Measurements from ENCODE around the gene ATP10B. TPM values are rescaled to one million over a fixed set of nuclear protein-coding genes. Genes with fewer than 3 reads are reported as not detected.

The ATP10B gene
- total and polyA plus RNA-seq, 2 of the 8 experiments (the other 6 are each of a cell fraction or from before 2014, with no cell fraction given) = 0.06 to 0.11 TPM

DNA sequence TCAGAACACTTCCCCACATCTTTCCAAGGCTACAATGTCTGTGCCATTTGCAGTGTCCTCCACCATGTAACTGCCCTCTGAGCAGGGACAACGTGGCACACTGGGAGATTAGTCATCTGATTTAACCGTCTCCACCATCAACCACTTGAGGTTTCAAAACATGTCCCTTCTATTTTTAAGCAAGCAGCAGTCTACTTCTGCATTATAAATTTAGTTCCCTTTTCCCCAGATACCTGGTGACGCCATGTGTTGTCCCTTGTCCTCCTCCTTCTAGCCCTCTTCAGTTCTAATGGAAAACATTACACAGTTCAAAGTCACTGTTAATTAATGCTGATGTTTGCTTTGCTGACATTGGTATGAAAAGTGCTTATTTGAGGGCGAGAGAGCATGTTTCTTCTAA lies 52.8 kb downstream of the ATP10B start:
- Histone ChIP-seq H4K8ac (ENCODE audit: extremely low read depth, insufficient read depth, low read length) (no peak overlapping the region), H3K4me1 (replicated peaks in 1 of 4; ENCODE audit: control insufficient read depth in 3 of 4, insufficient read depth in 4 of 4, low read length in 3 of 4) (no peaks in the 10 kb centered on the region), H3K4me2 (ENCODE audit: insufficient read depth in 1 of 2, low read depth in 2 of 2, low read length in 2 of 2) (no peak overlapping the region), H4K20me1 (replicated peaks in 1 of 2; ENCODE audit: control insufficient read depth in 1 of 2, insufficient read depth in 2 of 2, low read length in 2 of 2) (no peaks in the 10 kb centered on the region), H3K23me2 (ENCODE audit: low read depth, low read length) (no peaks in the 10 kb centered on the region), H2BK5ac (ENCODE audit: low read depth, low read length) (no peak overlapping the region), H3K36me3 (ENCODE audit: control insufficient read depth in 2 of 4, insufficient read depth in 4 of 4, low read length in 3 of 4) (no peaks in the 10 kb centered on the region), H2AK5ac (ENCODE audit: low read depth, low read length) (no peak overlapping the region), H3K23ac (ENCODE audit: insufficient read length) (no peak overlapping the region), H2BK20ac (ENCODE audit: low read length) (no peak overlapping the region), H3K4ac (replicated peaks; ENCODE audit: insufficient read length, low read depth, low read length) (no peak overlapping the region), H4K91ac (replicated peaks; ENCODE audit: insufficient read length, low read length) (no peak overlapping the region), H3K27me3 (replicated peaks in 1 of 4; ENCODE audit: control insufficient read depth in 3 of 4, extremely low read depth in 1 of 4, insufficient read depth in 3 of 4, low read length in 3 of 4) (no peaks in the 10 kb centered on the region), H3K79me1 (ENCODE audit: low read depth, low read length) (no peaks in the 10 kb centered on the region), H3K9me3 (ENCODE audit: insufficient read depth in 2 of 2, low read depth in 1 of 2, low read length in 1 of 2) (no peaks in the 10 kb centered on the region), H2BK15ac (ENCODE audit: low read length) (no peak overlapping the region), H3K56ac (replicated peaks; ENCODE audit: insufficient read length, low read depth, low read length) (no peak overlapping the region), H3K79me2 (ENCODE audit: control insufficient read depth in 1 of 2, insufficient read depth in 2 of 2, low read length in 2 of 2) (no peaks in the 10 kb centered on the region), H3K9ac (replicated peaks in 1 of 4; ENCODE audit: extremely low read depth in 1 of 4, low read depth in 3 of 4, low read length in 3 of 4) (no peak overlapping the region), H2AFZ (ENCODE audit: low read length) (no peak overlapping the region), H3K4me3 (ENCODE audit: extremely low read depth in 1 of 4, insufficient read depth in 2 of 4, low read depth in 3 of 4, low read length in 4 of 4) (no peak overlapping the region), H4K5ac (ENCODE audit: insufficient read length, low read depth, low read length) (no peak overlapping the region), H2BK12ac (ENCODE audit: low read depth, low read length) (no peak overlapping the region), H3K27ac (ENCODE audit: low read depth, low read length) (no peak overlapping the region), H3K14ac (ENCODE audit: insufficient read length) (no peak overlapping the region), H3K18ac (ENCODE audit: extremely low read depth, low read length) (no peak overlapping the region), H2BK120ac (replicated peaks; ENCODE audit: low read depth, low read length) (no peak overlapping the region)
- WGBS, 2 experiments (ENCODE audit: extremely low coverage in 1 of 2, insufficient coverage in 1 of 2, insufficient read length in 1 of 2, insufficient replicate concordance in 2 of 2, low coverage in 1 of 2, low lambda C conversion rate in 2 of 2, missing lambda C conversion rate in 1 of 2) = 89% methylated on average over 4 of the region's 4 CpGs; no CpG with 5 or more reads in 1 of the 2 experiments
- FAIRE-seq (no peak), DNase-seq (ENCODE audit: low read depth in 1 of 2, low spot score in 2 of 2) (no peak)
- POLR2A ChIA-PET (ENCODE audit: partially characterized antibody) = no interaction called here
- CTCF ChIA-PET (ENCODE audit: partially characterized antibody) = no interaction called here
- TF ChIP-seq ASH2L (IDR thresholded peaks at IDR 0.05; ENCODE audit: low read length) (no peak), KDM1A (IDR thresholded peaks at IDR 0.05; ENCODE audit: borderline replicate concordance, low read length) (no peak), BACH1 (IDR thresholded peaks at IDR 0.05; ENCODE audit: low read length) (no peak), CBX8 (IDR thresholded peaks at IDR 0.05; ENCODE audit: borderline replicate concordance, low read depth, low read length) (no peak), KDM4A (IDR thresholded peaks at IDR 0.05; ENCODE audit: low read depth, low read length, severe bottlenecking) (no peak), JUND (IDR thresholded peaks at IDR 0.05; ENCODE audit: low read length) (no peak), BRCA1 (IDR thresholded peaks at IDR 0.05; ENCODE audit: low read depth, low read length) (no peak), CBX5 (IDR thresholded peaks at IDR 0.05; ENCODE audit: low read depth, low read length) (no peak), SP4 (IDR thresholded peaks at IDR 0.05; ENCODE audit: low read length) (no peak), PHF8 (conservative IDR thresholded peaks at IDR 0.05; ENCODE audit: low read depth, low read length) (no peak), CEBPB (IDR thresholded peaks at IDR 0.05; ENCODE audit: low read depth, low read length) (no peak)
- TF ChIP-seq, protein P1, sequence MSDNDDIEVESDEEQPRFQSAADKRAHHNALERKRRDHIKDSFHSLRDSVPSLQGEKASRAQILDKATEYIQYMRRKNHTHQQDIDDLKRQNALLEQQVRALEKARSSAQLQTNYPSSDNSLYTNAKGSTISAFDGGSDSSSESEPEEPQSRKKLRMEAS (IDR thresholded peaks at IDR 0.05) = no peak
- TF ChIP-seq, protein P2, sequence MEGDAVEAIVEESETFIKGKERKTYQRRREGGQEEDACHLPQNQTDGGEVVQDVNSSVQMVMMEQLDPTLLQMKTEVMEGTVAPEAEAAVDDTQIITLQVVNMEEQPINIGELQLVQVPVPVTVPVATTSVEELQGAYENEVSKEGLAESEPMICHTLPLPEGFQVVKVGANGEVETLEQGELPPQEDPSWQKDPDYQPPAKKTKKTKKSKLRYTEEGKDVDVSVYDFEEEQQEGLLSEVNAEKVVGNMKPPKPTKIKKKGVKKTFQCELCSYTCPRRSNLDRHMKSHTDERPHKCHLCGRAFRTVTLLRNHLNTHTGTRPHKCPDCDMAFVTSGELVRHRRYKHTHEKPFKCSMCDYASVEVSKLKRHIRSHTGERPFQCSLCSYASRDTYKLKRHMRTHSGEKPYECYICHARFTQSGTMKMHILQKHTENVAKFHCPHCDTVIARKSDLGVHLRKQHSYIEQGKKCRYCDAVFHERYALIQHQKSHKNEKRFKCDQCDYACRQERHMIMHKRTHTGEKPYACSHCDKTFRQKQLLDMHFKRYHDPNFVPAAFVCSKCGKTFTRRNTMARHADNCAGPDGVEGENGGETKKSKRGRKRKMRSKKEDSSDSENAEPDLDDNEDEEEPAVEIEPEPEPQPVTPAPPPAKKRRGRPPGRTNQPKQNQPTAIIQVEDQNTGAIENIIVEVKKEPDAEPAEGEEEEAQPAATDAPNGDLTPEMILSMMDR (IDR thresholded peaks at IDR 0.05; ENCODE audit: control extremely low read depth in 1 of 3, insufficient read depth in 1 of 3, low read depth in 1 of 3, low read length in 3 of 3) = no peak

All from H1 (cell line).